Loucy (cell line): ENCODE results near the gene CAPS.

Experiments used
- H2AFZ ChIP-seq: fragments of 200-600 bp; sonication (generic); 2 replicates; pipeline ENCODE4 v1.6.0; 2016; ENCODE audit warnings: antibody characterized with exemption, mild to moderate bottlenecking, low read length, moderate library complexity
- H3F3A ChIP-seq: fragments of 200-600 bp; 2 replicates; pipeline ENCODE4 v1.6.0; 2016; ENCODE audit warnings: antibody characterized with exemption, low read depth, mild to moderate bottlenecking
- H3K27me3 ChIP-seq: fragments of 200-600 bp; sonication (generic); 2 replicates; pipeline ENCODE4 v1.6.1; 2014; ENCODE audit warnings: low read length, mild to moderate bottlenecking; ENCODE audit not compliant: insufficient read depth, poor library complexity, severe bottlenecking
- H3K36me3 ChIP-seq: fragments of 200-600 bp; sonication (generic); 2 replicates; pipeline ENCODE4 v1.6.1; 2016; ENCODE audit warnings: low read length; ENCODE audit not compliant: insufficient read depth
- H3K4me1 ChIP-seq: fragments of 200-600 bp; sonication (generic); 2 replicates; pipeline ENCODE4 v1.5.1; 2014; ENCODE audit warnings: low read length, mild to moderate bottlenecking; ENCODE audit not compliant: insufficient read depth, poor library complexity, severe bottlenecking
- H3K4me2 ChIP-seq: fragments of 200-600 bp; sonication (generic); 2 replicates; pipeline ENCODE4 v1.6.0; 2014; ENCODE audit warnings: antibody characterized with exemption, low read length, low read depth, mild to moderate bottlenecking; ENCODE audit not compliant: poor library complexity, severe bottlenecking
- H3K4me3 ChIP-seq: fragments of 200-600 bp; sonication (generic); 2 replicates; pipeline ENCODE4 v1.5.1; 2014; ENCODE audit warnings: low read length, mild to moderate bottlenecking, mixed read lengths; ENCODE audit not compliant: poor library complexity, severe bottlenecking
- H3K79me2 ChIP-seq: fragments of 200-600 bp; sonication (generic); 2 replicates; pipeline ENCODE4 v1.6.1; 2014; ENCODE audit warnings: low read length; ENCODE audit not compliant: insufficient read depth
- H3K9ac ChIP-seq: fragments of 200-600 bp; sonication (generic); 2 replicates; pipeline ENCODE4 v1.6.0; 2014; ENCODE audit warnings: mild to moderate bottlenecking, low read depth, low read length, moderate library complexity; ENCODE audit not compliant: poor library complexity, severe bottlenecking
- H3K9me2 ChIP-seq: fragments of 200-600 bp; sonication (generic); replicated peaks from 2 replicates; pipeline ENCODE4 v1.6.1; 2016; ENCODE audit warnings: low read depth, low read length, mixed read lengths
- H3K9me3 ChIP-seq: fragments of 200-600 bp; sonication (generic); 2 replicates; pipeline ENCODE4 v1.6.1; 2014; ENCODE audit warnings: mild to moderate bottlenecking, antibody characterized with exemption, low read length, low read depth; ENCODE audit not compliant: insufficient read depth
- H4K20me1 ChIP-seq: fragments of 200-600 bp; sonication (generic); 2 replicates; pipeline ENCODE4 v1.6.0; 2014; ENCODE audit warnings: antibody characterized with exemption, low read length, mild to moderate bottlenecking; ENCODE audit not compliant: insufficient read depth, poor library complexity, severe bottlenecking
- CTCF ChIP-seq: fragments of 200-600 bp; sonication (generic); conservative IDR thresholded peaks from 2 replicates; pipeline ENCODE4 v1.5.1; 2014; ENCODE audit warnings: mild to moderate bottlenecking, antibody characterized with exemption, low read length
- EZH2phosphoT487 ChIP-seq: fragments of 200-600 bp; IDR thresholded peaks from 2 replicates; pipeline ENCODE4 v1.6.1; 2018; ENCODE audit warnings: antibody characterized with exemption, mild to moderate bottlenecking, moderate library complexity, borderline replicate concordance

Gene CAPS

GRCh38 chr19:5895409-5895808, 18.6 kb upstream of the CAPS start:
- no peak for TF ChIP-seq CTCF
- TF ChIP-seq EZH2phosphoT487, result no peak
- Histone ChIP-seq H3K9me3 (no peaks in the 10 kb centered on the region), H3K4me3 (no peak overlapping the region), H3K4me1 (no peaks in the 10 kb centered on the region), H3K9me2 (no peaks in the 10 kb centered on the region), H3F3A (no peaks in the 10 kb centered on the region), H4K20me1 (peaks cover 7% of the 10 kb centered on the region), H3K36me3 (peaks cover 18% of the 10 kb centered on the region; the same call in 1 of the 2 replicates), H3K79me2 (peaks cover 25% of the 10 kb centered on the region; the same call in 1 of the 2 replicates), H3K4me2 (no peak overlapping the region), H2AFZ (no peak overlapping the region), H3K9ac (no peak overlapping the region), H3K27me3 (no peaks in the 10 kb centered on the region)

- no peaks in the 10 kb centered on the region for H3K9me3 ChIP-seq
- H3K9ac ChIP-seq, result no peak overlapping the region
- no peaks in the 10 kb centered on the region for H3K9me2 ChIP-seq
- H2AFZ ChIP-seq, result no peak overlapping the region
- H3K27me3 ChIP-seq, result no peaks in the 10 kb centered on the region
- TF ChIP-seq CTCF (no peak), EZH2phosphoT487 (no peak)
- peaks cover 2% of the 10 kb centered on the region for H3K4me1 ChIP-seq
- H3K4me3 ChIP-seq, result no peak overlapping the region
- no peak overlapping the region for H3K4me2 ChIP-seq
- H3K36me3 ChIP-seq, result peaks cover 18% of the 10 kb centered on the region; the same call in 1 of the 2 replicates
- peaks cover 30% of the 10 kb centered on the region for H3K79me2 ChIP-seq
- H3F3A ChIP-seq, result no peaks in the 10 kb centered on the region
- peaks cover 9% of the 10 kb centered on the region for H4K20me1 ChIP-seq
These were observed 18.2 kb upstream of the CAPS start for GRCh38 chr19:5895890-5896289.

- no peak overlapping the region for H3K9ac ChIP-seq
These were observed 17.5 kb upstream of the CAPS start for GRCh38 chr19:5896365-5897076.

More at GRCh38 chr19:5896365-5897076, 17.5 kb upstream of the CAPS start:
- no peaks in the 10 kb centered on the region for H3K27me3 ChIP-seq
- peaks cover 18% of the 10 kb centered on the region; the same call in 1 of the 2 replicates for H3K36me3 ChIP-seq
- TF ChIP-seq CTCF (no peak), EZH2phosphoT487 (no peak)
- H3K4me3 ChIP-seq, result no peak overlapping the region
- no peaks in the 10 kb centered on the region for H3F3A ChIP-seq
- no peak overlapping the region for H3K4me2 ChIP-seq
- H4K20me1 ChIP-seq, result peaks cover 14% of the 10 kb centered on the region
- H3K79me2 ChIP-seq, result peaks cover 36% of the 10 kb centered on the region
- no peak overlapping the region for H2AFZ ChIP-seq
- H3K4me1 ChIP-seq, result peaks cover 8% of the 10 kb centered on the region
- no peaks in the 10 kb centered on the region for H3K9me2 ChIP-seq
- no peaks in the 10 kb centered on the region for H3K9me3 ChIP-seq
